Measurements from ENCODE around the gene BNIPL.

DNA sequence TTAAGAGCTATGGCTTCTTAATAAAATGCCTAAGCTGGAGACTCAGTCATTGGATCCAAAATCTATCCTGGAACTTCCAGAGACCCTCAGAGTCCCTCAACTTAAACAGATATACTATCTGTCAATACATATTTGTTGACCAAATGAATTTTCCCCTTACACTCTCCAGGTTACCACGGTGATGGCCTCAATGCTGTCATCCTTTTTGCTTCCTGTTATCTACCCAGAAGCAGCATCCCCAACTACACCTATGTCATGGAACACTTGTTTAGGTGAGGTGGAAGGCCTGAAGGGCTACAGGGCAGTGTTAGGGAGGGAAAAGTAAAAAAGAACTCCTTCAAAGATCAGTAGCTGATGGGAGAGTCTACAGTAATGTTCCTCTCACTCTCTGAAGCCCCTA, 6.8 kb downstream of the BNIPL start:
- TF ChIP-seq GATA2 (IDR thresholded peaks at IDR 0.05; ENCODE audit: low read depth, low read length) (no peak), GATA3 (IDR thresholded peaks at IDR 0.05; ENCODE audit: low read depth, low read length) (no peak)

All from SH-SY5Y (cell line).